HG03060 (cell line): ENCODE measurements around the gene APOE.
"Not testable (repeated sequence)": the region's sequence is repeated elsewhere in the genome, so short reads cannot be mapped to it uniquely, and the experiment has no call there.

Experiments used
- ATAC-seq: cut with Tn5 transposase; IDR thresholded peaks from one replicate; pipeline ENCODE4 v1.9.1; 2021; ENCODE audit warnings: low read depth, moderate number of reproducible peaks; ENCODE audit not compliant: unreplicated experiment

The APOE gene

DNA sequence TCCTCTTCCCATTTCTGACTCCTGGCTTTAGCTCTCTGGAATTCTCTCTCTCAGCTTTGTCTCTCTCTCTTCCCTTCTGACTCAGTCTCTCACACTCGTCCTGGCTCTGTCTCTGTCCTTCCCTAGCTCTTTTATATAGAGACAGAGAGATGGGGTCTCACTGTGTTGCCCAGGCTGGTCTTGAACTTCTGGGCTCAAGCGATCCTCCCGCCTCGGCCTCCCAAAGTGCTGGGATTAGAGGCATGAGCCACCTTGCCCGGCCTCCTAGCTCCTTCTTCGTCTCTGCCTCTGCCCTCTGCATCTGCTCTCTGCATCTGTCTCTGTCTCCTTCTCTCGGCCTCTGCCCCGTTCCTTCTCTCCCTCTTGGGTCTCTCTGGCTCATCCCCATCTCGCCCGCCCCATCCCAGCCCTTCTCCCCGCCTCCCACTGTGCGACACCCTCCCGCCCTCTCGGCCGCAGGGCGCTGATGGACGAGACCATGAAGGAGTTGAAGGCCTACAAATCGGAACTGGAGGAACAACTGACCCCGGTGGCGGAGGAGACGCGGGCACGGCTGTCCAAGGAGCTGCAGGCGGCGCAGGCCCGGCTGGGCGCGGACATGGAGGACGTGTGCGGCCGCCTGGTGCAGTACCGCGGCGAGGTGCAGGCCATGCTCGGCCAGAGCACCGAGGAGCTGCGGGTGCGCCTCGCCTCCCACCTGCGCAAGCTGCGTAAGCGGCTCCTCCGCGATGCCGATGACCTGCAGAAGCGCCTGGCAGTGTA lies 2.7 kb downstream of the APOE start:
- no peak for ATAC-seq

DNA sequence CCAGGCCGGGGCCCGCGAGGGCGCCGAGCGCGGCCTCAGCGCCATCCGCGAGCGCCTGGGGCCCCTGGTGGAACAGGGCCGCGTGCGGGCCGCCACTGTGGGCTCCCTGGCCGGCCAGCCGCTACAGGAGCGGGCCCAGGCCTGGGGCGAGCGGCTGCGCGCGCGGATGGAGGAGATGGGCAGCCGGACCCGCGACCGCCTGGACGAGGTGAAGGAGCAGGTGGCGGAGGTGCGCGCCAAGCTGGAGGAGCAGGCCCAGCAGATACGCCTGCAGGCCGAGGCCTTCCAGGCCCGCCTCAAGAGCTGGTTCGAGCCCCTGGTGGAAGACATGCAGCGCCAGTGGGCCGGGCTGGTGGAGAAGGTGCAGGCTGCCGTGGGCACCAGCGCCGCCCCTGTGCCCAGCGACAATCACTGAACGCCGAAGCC lies 3.3 kb downstream of the APOE start:
- no peak for ATAC-seq

DNA sequence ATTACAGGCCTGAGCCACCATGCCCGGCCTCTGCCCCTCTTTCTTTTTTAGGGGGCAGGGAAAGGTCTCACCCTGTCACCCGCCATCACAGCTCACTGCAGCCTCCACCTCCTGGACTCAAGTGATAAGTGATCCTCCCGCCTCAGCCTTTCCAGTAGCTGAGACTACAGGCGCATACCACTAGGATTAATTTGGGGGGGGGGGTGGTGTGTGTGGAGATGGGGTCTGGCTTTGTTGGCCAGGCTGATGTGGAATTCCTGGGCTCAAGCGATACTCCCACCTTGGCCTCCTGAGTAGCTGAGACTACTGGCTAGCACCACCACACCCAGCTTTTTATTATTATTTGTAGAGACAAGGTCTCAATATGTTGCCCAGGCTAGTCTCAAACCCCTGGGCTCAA lies 4.2 kb downstream of the APOE start:
- ATAC-seq = no peak

DNA sequence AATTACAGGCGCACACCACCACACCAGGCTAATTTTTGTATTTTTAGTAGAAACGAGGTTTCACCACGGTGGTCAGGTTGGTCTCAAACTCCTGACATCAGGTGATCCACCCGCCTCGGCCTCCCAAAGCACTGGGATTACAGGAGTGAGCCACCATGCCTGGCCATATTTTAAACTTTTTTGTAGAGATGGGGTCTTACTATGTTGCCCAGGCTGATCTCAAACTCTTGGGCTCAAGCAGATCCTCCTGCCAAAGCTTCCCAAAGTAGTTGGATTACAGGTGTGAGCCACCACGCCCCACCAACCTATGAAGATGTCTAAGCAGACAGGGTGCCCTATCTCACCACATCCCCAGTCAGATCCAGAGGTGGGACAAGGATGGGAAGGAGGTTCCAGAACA lies 6.3 kb downstream of the APOE start:
- not testable (repeated sequence) for ATAC-seq

DNA sequence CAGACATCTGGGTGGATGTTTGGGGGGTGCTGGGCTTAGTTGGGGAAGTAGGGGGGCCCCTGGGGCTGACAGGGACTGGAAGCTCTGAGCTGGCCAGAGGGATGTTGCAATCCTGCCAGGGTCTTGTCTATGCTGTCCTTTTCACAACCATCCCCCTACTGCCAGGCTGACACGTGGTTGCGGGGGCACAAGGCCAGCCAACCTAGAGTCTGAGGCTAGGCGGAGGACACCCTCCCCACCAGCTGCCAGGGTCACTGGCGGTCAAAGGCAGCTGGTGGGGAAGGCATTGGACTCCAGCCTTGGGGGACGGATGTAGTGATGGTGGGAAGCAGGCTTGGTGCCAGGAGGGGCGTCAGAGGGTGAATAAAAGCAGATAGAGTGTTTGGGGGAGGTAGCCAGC lies 7.3 kb downstream of the APOE start:
- no peak for ATAC-seq

DNA sequence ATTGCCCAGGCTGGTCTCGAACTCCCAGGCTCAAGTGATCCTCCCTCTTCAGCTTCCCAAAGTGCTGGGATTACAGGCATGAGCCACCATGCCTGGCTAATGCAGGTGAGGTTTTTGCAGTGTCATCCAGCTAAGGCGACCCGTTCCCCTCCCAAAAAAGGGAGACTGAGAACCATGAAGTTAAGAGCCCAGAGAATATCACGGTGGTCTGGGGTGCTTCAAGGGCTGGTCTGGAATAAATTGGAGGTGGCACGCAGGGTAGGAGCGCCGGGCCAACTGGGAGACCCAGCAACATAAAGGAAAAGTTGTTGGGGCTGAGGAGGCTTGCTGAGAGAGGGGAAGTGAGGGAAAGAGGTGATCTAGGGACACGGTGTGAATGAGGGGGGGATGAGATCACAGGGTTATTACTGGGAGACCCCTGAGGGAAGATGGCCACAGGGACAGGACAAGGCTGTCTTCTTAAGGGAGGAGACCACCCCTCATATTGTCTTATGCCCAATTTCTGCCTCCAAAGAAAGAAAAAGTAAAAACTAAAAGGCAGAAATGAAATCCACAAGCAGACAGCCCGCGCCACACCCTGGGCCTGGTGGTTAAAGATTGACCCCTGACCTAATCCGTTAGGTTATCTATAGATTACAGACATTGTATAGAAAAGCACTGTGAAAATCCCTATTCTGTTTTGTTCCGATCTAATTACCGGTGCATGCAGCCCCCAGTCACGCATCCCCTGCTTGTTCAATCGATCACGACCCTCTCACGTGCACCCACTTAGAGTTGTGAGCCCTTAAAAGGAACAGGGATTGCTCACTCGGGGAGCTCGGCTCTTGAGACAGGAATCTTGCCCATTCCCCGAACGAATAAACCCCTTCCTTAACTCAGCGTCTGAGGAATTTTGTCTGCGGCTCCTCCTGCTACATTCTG lies 8.2 kb downstream of the APOE start:
- ATAC-seq = not testable (repeated sequence)

DNA sequence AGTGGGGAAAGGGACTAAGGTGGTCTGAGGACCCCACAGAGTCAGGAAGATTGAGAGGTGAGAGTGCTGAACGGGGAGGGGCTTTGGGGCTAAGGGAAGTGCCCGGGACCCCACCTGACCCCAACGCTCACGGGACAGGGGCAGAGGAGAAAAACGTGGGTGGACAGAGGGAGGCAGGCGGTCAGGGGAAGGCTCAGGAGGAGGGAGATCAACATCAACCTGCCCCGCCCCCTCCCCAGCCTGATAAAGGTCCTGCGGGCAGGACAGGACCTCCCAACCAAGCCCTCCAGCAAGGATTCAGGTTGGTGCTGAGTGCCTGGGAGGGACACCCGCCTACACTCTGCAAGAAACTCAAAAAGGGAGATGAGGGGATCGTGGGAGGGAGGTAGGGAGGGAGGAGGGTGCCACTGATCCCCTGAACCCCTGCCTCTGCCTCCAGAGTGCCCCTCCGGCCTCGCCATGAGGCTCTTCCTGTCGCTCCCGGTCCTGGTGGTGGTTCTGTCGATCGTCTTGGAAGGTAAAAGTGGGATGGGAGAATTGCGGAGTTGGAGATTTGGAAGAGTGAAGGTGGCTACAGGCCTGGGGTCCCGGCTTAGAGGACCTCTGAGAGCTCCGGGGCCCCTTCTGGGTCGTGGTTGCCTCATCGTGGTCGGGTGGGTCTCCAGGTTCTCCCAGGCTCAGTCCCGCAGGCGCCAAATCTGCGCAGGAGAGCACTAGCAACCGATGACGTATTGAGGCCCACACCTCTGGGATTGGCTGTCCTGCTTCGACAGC lies 9.0 kb downstream of the APOE start, which contains the start of gene APOC1:
APOC1 (plus strand) TSS at position 176 of the 774 bp plus-strand sequence; CDS start at position 460, 284 bp downstream.
- ATAC-seq = not testable (repeated sequence)

DNA sequence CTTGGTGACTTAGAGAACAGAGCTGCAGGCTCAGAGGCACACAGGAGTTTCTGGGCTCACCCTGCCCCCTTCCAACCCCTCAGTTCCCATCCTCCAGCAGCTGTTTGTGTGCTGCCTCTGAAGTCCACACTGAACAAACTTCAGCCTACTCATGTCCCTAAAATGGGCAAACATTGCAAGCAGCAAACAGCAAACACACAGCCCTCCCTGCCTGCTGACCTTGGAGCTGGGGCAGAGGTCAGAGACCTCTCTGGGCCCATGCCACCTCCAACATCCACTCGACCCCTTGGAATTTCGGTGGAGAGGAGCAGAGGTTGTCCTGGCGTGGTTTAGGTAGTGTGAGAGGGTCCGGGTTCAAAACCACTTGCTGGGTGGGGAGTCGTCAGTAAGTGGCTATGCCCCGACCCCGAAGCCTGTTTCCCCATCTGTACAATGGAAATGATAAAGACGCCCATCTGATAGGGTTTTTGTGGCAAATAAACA lies 18.7 kb downstream of the APOE start:
- ATAC-seq = no peak

DNA sequence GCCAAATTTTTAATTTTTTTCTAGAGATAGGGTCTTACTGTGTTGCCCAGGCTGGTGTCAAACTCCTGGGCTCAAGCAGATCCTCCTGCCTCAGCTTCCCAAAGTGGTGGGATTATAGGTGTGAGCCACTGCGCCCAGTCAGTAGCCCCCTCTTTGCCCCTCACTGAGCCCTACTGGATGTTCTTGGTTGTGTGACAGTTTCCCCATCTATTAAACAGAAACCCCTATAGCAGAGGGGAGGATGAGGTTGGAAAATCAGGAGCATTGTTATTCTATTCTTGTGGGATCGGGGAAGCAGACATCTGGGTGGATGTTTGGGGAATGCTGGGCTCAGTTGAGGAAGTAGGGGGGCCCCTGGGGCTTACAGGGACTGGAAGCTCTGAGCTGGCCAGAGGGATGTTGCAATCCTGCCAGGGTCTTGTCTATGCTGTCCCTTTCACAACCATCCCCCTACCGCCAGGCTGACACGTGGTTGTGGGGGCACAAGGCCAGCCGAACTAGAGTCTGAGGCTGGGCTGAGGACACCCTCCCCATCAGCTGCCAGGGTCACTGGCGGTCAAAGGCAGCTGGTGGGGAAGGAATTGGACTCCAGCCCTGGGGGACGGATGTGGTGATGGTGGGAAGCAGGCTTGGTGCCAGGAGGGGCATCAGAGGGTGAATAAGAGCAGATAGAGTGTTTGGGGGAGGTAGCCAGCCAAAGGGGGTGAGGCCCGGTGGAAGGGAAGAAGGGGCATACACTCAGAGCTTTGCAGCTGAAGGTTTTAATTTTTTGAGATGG lies 19.7 kb downstream of the APOE start:
- no peak for ATAC-seq

DNA sequence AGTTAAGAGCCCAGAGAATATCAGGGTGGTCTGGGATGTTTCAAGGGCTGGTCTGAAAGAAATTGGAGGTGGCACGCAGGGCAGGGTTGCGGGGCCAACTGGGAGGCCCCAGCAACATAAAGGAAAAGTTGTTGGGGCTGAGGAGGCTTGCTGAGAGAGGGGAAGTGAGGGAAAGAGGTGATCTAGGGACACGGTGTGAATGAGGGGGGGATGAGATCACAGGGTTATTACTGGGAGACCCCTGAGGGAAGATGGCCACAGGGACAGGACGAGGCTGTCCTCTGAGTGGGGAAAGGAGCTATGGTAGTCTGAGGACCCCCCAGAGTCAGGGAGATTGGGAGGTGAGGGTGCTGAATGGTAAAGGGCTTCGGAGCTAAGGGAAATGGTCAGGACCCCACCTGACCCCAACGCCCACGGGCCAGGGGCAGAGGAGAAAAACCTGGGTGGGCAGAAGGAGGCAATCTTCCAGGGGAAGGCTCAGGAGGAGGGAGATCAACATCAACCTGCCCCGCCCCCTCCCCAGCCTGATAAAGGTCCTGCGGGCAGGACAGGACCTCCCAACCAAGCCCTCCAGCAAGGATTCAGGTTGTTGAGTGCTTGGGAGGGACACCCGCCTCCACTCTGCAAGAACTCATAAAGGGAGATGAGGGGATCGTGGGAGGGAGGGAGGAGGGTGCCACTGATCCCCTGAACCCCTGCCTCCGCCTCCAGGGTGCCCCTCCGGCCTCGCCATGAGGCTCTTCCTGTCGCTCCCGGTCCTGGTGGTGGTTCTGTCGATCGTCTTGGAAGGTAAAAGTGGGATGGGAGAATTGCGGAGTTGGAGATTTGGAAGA lies 20.9 kb downstream of the APOE start:
- not testable (repeated sequence) for ATAC-seq

DNA sequence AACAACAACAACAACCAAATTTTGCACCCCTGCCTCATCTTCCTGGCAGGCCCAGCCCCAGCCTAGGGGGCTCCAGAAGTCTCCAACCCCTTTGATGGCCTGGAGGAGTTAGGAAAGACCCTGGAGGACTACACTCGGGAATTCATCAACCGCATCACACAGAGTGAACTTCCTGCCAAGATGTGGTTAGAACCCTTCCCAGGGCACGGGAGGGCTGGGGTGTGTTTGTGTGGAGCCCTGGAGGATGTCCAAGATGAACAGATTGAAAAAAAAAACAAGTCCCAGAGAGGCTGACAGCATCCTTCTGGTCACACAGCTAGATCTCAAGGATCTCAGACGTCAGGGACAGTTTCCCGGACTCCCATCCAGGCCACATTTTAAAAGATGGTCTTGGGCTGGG lies 22.1 kb downstream of the APOE start:
- ATAC-seq = no peak

DNA sequence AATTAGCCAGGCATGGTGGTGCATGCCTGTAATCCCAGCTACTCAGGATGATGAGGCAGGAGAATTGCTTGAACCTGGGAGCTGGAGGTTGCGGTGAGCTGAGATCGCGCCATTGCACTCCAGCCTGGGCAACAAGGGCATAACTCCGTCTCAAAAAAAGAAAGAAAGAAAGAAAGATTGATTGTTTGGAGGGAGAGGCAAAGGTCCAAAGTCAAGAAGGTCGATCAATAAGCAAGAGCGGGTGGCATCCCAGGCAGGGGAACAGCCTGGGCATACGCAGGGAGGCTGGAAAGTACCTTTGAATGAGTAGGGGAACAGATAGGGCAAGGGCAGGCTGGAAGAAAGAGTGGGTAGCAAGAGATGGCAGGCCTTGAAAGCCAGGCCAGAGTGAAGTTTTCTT lies 24.5 kb downstream of the APOE start:
- no peak for ATAC-seq

DNA sequence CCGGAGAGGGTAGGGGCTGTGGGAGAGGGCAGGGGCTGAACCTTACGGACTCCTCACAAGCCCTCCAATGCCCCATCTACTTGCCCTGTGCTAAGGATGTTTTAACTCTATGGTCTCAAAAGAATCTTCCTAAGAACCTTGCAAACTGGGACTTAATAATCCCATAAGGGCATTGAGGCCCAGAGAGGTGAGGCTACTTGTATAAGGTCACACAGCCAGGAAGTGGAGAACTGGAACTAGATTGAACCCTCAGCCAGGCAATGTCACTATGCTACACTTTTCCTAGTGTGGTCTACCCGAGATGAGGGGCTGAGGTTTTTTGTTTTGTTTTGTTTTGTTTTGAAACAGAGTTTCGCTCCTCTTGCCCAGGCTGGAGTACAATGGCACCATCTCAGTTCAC lies 25.9 kb downstream of the APOE start:
- ATAC-seq = no peak

DNA sequence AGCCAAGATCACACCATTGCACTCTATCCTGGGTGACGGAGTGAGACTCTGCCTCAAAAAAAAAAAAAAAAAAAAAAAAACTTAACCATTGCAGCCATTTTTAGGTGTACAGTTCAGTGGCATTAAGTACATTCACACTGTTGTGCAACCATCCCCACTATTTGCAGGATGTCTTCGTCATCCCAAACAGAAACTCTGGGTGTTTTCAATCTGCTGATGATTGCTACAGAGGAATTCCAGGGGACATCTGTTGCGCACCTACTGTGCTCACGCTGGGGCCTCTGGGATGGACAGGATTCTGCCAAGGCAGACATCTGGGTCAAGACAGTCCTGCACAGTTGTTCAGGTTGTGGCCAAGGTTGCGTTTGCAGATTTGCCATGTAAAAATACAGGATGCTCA lies 34.1 kb downstream of the APOE start:
- no peak for ATAC-seq

DNA sequence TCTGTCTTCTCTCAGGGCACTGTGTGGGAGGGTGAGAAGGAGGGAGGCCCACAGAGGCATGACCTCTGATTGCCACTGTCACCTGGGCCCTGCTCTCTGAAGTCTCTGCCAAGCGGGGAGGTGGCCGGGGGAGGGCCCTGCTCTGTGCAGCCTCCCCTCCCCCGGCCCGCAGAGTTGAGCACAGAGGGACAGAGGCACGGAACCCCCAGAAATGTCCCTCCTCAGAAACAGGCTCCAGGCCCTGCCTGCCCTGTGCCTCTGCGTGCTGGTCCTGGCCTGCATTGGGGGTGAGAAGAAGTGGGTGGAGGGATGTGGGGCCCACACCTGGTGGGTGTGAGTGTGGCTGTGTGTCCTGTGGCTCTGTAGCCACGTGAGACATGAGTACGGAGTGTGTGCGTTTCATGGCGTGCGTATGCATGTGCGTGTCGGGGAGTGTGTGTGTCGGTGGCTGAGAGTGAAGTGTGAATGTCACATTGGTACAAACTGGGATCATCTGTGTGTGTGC lies 36.5 kb downstream of the APOE start, which contains the start of gene APOC4:
APOC4 (plus strand) TSS at position 171 of the 505 bp plus-strand sequence; CDS start at position 212, 41 bp downstream.
- no peak for ATAC-seq

DNA sequence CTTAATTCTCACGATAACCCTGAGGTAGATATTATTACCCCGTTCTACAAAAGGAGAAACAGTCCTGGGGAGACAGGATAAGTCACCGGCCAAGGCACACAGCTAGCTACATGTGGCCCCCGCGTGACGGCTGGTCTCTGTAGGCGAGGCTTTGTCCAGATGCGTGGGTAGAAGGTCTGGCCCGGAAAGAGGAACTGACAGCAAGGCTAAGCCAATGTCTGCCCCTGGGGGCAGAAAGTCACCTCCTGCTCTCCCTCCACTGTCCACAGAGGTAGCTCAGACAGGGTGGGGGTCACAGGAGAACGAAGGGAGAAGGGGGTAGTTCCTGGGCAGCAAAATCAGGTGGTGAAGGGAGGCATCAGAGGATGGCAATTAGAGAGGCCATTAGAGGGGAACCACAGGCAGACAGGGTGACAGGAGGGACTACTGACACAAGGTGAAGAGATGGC lies 38.2 kb downstream of the APOE start:
- no peak for ATAC-seq

DNA sequence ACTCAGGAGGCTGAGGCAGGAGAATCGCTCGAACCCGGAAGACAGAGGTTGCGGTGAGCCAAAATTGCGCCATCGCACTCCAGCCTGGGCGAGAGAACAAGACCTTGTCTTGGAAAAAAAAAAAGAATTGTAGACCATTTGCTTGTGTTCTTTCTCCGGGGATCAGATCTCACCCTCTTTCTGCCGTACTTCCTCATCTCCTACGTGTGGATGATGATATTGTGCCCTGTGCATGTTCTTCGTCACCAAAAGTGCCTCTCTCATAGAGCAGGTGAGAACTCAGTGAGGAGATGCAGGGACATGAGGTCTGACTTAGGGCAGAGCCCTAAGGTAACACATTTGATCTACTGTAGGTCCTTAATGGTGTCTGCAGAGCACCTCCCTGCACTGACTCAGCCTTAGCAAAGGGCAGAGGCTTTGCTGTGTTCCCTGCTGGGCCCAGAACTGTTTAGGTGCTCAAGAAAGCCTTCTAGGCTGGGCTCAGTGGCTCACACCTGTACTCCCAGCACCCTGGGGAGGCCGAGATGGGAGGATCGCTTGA lies 41.5 kb downstream of the APOE start:
- no peak for ATAC-seq

DNA sequence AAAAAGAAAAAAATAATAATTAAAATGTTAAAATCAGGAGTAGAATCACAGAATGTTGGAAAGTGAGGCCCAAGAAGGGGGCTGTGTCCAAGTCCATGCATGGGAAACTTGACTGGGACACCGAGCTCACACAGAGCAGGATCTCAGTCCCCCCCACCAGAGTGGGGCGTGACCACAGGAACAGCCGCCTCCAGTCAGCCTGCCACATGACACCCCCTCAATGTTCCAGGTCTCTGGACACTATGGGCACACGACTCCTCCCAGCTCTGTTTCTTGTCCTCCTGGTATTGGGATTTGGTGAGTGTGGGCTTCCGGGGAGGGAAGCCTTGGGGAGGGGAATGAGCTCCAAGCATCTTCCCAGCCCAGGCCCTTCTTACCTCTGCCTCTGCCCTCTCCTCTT lies 42.6 kb downstream of the APOE start:
- ATAC-seq = no peak
